HG03175 (cell line): Measurements from ENCODE around the gene PPP3R1.
A peak's percentile ranks its signal among the peaks of the same experiment; 100 is the strongest.
"Not testable (repeated sequence)": the region's sequence is repeated elsewhere in the genome, so short reads cannot be mapped to it uniquely, and the experiment has no call there.

ENCODE experiments used
- ATAC-seq: cut with Tn5 transposase; IDR thresholded peaks from one replicate; pipeline ENCODE4 v1.9.1; 2021; ENCODE audit warnings: mild to moderate bottlenecking, moderate library complexity; ENCODE audit not compliant: unreplicated experiment

The PPP3R1 gene

GRCh38 chr2:68190991-68191731 lies 61.2 kb downstream of the PPP3R1 start:
- ATAC-seq, result no peak

GRCh38 chr2:68189991-68190784 lies 62.1 kb downstream of the PPP3R1 start:
- no peak for ATAC-seq

GRCh38 chr2:68188831-68189230 lies 63.5 kb downstream of the PPP3R1 start:
- ATAC-seq, result no peak

GRCh38 chr2:68187329-68187728 lies 65.0 kb downstream of the PPP3R1 start:
- ATAC-seq, result no peak

DNA sequence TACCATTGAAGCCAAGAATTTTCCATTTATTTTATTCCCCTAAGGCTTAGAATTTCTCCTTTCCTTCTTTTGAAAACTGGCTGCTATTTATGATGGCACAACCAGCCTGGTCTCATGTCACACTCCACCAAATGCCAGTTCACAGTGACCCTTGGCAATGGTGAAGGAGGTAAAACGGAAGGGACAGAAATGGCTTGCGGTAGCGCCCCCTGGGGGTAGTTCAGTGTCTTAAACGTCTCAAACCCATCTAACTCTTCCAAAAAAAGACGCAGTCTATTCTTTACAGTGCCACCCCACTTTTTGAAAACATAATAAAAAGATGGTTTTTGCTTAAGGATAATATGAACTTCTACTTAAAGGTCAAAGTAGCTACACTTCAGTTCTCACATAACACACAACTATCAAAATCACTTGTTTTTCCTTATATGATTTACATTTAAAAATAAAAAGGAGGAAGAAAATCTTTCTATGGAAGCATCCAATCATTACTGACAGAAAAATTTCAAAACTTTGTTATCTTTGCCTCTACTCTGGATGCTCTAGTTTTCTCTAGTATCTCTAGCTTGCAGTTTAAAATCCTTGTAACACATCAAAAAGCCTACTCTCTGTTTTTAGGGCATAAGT lies 66.7 kb downstream of the PPP3R1 start:
- no peak for ATAC-seq

DNA sequence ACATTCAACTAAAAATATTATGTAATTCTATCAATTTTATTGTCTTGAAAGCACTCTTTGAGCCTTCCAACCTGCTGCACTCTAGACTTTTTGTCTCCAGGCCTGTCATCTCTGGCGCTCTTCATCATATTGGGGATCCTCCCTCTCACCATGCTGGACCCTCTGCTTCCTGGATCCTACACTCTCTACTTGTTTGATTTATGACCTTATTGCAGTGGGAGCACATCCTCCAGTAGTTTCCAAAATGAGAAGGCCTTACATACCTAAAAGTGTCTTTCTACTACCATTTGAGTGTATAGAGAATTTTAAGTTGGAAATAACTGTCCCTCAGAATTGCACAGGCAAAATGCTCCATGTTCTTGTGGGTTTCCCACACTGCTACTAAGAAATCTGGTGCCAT lies 69.4 kb downstream of the PPP3R1 start:
- ATAC-seq, result no peak

DNA sequence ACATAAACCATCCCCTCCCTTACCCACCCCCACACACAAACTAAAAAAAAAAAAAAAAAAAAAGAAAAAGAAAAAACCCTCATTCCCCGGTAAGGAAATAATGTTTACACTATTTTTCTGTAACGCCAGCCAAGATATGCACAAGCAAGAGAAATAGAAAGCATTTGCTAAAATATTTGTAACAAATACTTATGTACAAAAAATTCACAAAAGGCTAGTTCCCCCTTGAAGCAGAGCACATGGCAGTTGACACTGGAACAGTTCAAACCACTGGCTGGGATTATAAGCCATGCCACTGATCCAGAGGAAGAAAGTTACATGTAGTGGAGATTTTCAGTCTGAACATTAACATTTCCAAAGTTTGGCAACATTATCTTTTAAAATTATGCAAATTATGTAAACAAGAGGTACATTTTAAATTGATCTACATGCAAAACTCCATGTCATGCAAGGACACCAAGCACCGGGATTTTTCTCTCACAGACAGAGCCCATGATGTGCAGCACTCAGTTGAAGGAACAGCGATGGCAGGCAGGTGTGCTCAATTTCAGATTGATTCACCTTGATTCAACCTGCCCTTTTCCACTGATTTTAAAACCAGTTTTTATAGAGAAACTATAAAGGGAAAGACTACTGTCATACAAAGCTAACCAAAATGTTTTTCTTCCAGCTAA lies 73.2 kb downstream of the PPP3R1 start:
- no peak for ATAC-seq

DNA sequence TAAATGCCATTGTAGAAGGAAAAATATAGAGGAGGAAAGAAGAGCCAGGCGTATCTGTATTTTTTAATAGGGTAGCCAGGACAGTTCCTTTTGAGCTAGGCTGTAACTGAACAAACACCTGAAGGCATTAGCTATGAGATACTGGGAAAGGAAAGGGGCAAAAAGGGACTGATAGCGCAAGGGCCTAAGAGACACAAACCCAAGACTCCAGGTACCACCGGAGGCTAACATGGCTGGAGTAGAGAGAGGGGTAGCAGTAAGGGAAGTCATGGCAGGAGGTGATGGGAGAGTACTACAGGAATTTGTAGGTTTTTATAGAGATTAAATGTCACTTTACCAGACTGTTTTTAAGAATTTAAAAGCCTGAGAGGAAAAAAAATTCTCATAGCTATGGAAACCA lies 73.9 kb downstream of the PPP3R1 start:
- no peak for ATAC-seq

- ATAC-seq, result no peak
These were observed 74.8 kb downstream of the PPP3R1 start for GRCh38 chr2:68177541-68177940.

GRCh38 chr2:68176657-68177056 lies 75.7 kb downstream of the PPP3R1 start:
- ATAC-seq, result no peak

DNA sequence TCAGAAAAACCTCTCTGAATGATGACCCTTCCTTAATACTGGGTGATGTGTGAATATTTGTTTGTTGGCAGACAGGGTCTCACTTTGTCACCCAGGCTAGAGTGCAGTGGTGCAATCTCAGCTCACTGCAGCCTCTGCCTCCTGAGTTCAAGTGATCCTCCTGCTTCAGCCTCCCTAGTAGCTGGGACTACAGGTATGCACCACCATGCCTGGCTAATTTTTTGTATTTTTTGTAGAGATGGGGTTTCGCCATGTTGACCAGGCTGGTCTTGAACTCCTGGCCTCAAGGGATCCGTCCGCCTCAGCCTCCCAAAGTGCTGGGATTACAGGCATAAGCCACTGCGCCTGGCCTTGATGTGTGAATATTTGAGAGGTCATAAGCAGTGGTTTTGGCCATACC lies 77.1 kb downstream of the PPP3R1 start:
- not testable (repeated sequence) for ATAC-seq

DNA sequence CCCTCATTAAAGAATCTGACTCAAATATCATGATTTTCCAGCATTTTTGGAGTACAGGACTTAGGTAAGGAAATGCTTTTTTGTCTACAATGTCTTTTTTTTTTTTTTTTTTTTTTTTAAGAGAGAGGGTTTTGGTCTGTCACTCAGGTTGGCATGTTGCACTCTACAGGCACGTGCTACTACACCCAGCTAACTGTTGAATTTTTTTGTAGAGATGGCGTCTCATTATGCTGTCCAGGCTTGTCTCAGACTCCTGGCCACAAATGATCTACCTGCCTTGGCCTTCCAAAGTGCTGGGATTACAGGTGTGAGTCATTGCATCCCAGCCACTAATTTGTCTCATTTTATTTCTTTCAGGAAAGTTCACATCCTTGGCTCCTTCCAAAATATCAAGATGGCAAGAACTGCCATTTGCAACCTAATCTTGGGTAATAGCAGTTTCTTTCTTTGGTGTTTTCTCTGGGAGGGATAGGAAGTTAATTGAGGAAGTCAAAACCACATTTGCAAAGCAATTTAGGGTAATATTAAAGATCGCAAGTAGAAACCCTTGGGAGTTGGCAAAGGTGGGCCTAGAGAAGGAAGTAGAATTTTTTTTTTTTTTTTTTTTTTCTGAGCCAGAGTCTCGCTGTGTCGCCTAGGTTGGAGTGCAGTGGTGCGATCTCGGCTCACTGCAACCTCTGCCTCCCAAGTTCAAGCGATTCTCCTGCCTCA lies 79.2 kb downstream of the PPP3R1 start:
- no peak for ATAC-seq

GRCh38 chr2:68172521-68172920 lies 79.8 kb downstream of the PPP3R1 start:
- no peak for ATAC-seq

DNA sequence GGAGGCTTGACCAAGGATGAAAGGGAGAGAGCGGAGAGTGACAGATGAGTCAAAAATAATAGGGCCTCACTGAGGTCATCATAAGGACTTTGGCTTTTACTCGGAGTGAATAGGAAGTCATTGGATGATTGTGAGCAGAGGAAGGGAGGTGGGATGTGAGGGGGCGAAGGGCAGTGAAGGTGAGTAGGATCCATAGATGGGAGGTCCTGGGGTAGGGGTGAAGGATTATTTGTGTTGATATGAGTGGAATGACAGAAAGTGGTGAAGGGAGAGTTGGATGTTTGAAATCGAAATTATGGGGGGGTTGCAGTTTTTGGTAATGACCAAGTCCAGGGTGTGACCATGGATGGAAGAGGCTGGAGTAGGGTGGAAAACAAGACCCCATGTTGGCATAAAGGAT lies 80.6 kb downstream of the PPP3R1 start:
- no peak for ATAC-seq

DNA sequence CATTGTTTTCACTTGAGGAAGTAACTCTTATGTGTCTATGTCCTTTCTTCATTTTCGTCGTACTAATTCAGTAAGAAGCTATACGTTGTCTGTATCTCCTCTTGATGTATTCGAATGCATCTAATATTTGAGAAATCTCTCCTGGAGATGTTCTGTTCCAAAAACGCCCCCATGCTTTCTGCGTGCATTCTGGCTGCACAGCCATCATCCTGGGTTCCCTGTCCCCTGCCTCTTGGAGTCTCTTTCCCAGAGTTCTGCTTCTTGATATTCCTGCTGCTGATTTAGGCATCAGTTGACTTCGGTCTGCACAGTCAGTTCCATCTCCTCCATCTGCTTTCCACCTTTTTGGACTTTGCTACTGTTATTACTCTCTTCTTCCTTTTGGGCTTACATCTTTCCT lies 81.2 kb downstream of the PPP3R1 start:
- ATAC-seq, result no peak

GRCh38 chr2:68169308-68169707 lies 83.0 kb downstream of the PPP3R1 start:
- no peak for ATAC-seq

DNA sequence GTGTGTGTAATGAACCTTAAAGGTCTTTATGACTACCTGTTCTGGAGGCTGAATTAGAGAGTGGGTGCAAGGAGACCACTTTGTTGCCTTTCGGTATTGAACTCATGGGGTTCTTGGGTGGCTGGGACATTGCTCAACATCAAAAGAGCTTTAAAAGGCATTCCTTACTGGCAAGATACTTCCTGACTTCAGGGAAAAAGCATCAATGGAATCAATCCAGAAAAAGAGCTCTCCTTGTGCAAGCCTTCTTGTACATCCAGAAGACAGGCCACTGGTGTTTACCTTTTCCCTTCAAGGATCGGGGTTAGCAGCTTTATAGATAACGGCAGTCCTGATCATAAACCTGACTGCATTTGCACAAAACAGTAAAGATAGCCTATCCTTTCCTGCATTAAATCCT lies 85.1 kb downstream of the PPP3R1 start:
- no peak for ATAC-seq

- no peak for ATAC-seq
These were observed 88.7 kb downstream of the PPP3R1 start for GRCh38 chr2:68163641-68164040.

DNA sequence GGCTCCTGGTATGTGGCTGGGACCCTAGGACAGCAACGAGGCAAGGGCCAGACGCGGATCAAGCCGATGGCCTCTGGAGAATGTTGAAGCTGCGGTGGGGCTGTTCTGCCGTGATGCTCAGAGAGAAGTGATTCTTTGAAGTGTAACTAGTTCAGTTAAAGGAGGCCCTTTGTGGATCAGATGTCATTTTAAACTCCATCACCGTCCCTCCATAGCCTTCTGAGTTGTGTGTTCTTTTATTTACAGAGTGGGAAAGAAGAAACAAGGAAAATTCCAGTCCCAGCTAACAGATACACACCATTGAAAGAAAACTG lies 94.2 kb downstream of the PPP3R1 start:
- no peak for ATAC-seq

DNA sequence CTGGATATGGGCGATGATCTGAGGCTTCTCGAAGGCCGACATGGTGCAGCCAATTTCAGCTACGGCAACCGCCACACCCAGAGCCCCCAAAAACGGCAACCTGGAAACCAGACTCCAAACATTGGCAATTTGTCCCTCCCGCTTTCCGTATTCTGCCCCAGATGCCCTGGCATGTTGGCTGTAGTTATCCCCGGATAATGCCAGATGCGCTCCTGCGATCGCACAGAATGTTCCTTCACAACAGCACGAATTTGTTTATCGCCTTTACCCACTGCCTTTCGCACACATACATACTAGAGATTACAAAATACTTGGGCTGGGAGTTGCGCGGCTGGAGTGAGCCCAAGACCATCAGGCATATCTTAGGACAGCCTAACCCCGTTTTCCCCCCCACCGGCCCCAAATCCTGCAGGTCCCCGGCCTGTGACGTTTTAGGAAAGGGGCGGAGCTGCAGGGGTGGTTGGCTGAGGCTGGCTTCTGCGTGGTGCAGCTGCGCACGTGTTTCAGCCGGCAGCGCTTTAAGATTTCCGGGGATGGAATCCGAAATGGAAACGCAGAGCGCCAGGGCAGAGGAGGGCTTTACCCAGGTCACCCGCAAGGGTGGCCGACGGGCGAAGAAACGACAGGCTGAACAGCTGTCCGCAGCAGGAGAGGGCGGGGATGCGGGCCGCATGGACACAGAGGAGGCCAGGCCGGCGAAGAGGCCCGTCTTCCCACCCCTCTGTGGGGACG lies 94.8 kb downstream of the PPP3R1 start, which contains the start of gene PNO1:
Gene PNO1 (plus strand): TSS at position 487 of the 732 bp plus-strand sequence. CDS start 47 bp downstream, at position 534.
- peak; percentile 90 for ATAC-seq
